Gastroesophageal sphincter (tissue), 4 donors: ENCODE measurements around the gene PIGX. TPM values are rescaled to one million over a fixed set of nuclear protein-coding genes. Genes with fewer than 3 reads are reported as not detected.

ENCODE experiments used
- ATAC-seq: fragments of 150-250 bp; one replicate; pipeline ENCODE4 v1.9.1; 2016; ENCODE audit warnings: mild to moderate bottlenecking, moderate library complexity
- H3K27ac ChIP-seq, 4 donors: fragments of 200-600 bp; sonication (generic) in 3 of 4; 1 replicate in 3 of 4; 2 replicates in 1 of 4; pipeline ENCODE4 v1.5.1; 2016 to 2019
- H3K27me3 ChIP-seq: fragments of 200-600 bp; sonication (generic); one replicate; pipeline ENCODE4 v1.5.1; 2019
- H3K36me3 ChIP-seq, 2 donors: fragments of 200-600 bp; sonication (generic); one replicate each; pipeline ENCODE4 v1.5.1; 2019; ENCODE audit warnings: control low read depth in 1 of 2
- H3K4me1 ChIP-seq, 3 donors: fragments of 200-600 bp; sonication (generic); 1 replicate in 2 of 3; 2 replicates in 1 of 3; pipeline ENCODE4 v1.5.1; 2016 to 2019; ENCODE audit warnings: control low read depth in 2 of 3
- H3K4me3 ChIP-seq, 2 donors: fragments of 200-600 bp; sonication (generic); one replicate each; pipeline ENCODE4 v1.5.1; 2019; ENCODE audit warnings: mild to moderate bottlenecking in 1 of 2, moderate library complexity in 1 of 2
- H3K9me3 ChIP-seq, 3 donors: fragments of 200-600 bp; sonication (generic); one replicate each; pipeline ENCODE4 v1.5.1; 2017 to 2019; ENCODE audit warnings: control low read depth in 2 of 3
- EP300 ChIP-seq: sonication (generic); formaldehyde crosslinking; IDR thresholded peaks from one replicate; pipeline ENCODE4 v1.6.1; 2017; ENCODE audit warnings: antibody characterized with exemption, mild to moderate bottlenecking
- POLR2A ChIP-seq, 2 donors: fragments of 450-650 bp; IDR thresholded peaks; one replicate each; pipeline ENCODE4 v1.6.1; 2017; ENCODE audit warnings: antibody characterized with exemption in 2 of 2, mild to moderate bottlenecking in 2 of 2, moderate library complexity in 1 of 2
- POLR2AphosphoS5 ChIP-seq: sonication (generic); formaldehyde crosslinking; IDR thresholded peaks from one replicate; pipeline ENCODE4 v1.6.1; 2017; ENCODE audit warnings: antibody characterized with exemption
- WGBS, 2 donors: methylation state at CpG; one replicate each; pipeline ENCODE4 v1.1.5; 2018; ENCODE audit warnings: low coverage in 1 of 2; 5-methylcytosine and 5-hydroxymethylcytosine counted together
- total RNA-seq, 4 donors: library from RNA; depleted of rRNA; stranded (reverse); fragments of >200 nt; gene quantifications; one replicate each; pipeline ENCODE4 v1.1.0, GENCODE V29; 2016
- TF ChIP-seq, protein P1 (sequence below), 4 experiments: fragments of 200-600 bp in 2 of 4; fragments of 450-650 bp in 2 of 4; sonication (generic) in 1 of 4; IDR thresholded peaks; one replicate each; pipeline ENCODE4 v1.5.1; 2017 to 2019; ENCODE audit warnings: antibody characterized with exemption in 4 of 4, mild to moderate bottlenecking in 2 of 4, moderate library complexity in 2 of 4

The PIGX gene
- total RNA-seq, 4 donors from 2014 or later, result 23.8 to 35.6 (median 30.4) TPM

DNA sequence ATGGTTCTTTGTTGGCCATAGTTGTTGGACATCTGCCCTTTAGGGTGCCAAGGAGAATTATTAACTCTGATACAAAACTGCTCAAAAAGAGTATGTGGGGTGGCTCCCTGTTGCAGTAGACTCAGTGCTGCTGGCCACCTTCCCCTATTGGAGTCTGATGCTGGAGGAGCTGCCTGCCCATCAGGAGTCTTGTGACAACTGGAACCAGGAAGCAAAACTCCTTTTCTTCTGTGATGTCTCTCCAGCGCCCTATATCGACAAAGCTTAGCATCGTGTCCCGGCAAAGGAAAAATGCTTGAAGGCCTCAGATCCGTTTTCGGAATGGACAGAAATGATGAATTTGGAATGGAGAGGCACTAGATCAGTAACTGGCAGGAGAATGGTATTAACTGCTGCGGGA lies 51.0 kb downstream of the PIGX start:
- Histone ChIP-seq H3K9me3 (no peaks in the 10 kb centered on the region), H3K4me1 (peaks cover 0 to 11% (median 0%) of the 10 kb centered on the region in 3 donors), H3K27ac (no peak overlapping the region), H3K4me3 (no peak overlapping the region), H3K27me3 (no peaks in the 10 kb centered on the region), H3K36me3 (no peaks in the 10 kb centered on the region)
- TF ChIP-seq POLR2A (IDR thresholded peaks at IDR 0.05), result no peak
- no peak for TF ChIP-seq EP300
- TF ChIP-seq, protein P1, sequence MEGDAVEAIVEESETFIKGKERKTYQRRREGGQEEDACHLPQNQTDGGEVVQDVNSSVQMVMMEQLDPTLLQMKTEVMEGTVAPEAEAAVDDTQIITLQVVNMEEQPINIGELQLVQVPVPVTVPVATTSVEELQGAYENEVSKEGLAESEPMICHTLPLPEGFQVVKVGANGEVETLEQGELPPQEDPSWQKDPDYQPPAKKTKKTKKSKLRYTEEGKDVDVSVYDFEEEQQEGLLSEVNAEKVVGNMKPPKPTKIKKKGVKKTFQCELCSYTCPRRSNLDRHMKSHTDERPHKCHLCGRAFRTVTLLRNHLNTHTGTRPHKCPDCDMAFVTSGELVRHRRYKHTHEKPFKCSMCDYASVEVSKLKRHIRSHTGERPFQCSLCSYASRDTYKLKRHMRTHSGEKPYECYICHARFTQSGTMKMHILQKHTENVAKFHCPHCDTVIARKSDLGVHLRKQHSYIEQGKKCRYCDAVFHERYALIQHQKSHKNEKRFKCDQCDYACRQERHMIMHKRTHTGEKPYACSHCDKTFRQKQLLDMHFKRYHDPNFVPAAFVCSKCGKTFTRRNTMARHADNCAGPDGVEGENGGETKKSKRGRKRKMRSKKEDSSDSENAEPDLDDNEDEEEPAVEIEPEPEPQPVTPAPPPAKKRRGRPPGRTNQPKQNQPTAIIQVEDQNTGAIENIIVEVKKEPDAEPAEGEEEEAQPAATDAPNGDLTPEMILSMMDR (IDR thresholded peaks at IDR 0.05), result no peak
- no peak for TF ChIP-seq POLR2AphosphoS5
- 82 to 100% methylated on average over 1 to 3 of the region's 7 CpGs for WGBS, 2 donors
- no peak for ATAC-seq

- Histone ChIP-seq H3K4me1 (no peaks in the 10 kb centered on the region), H3K27ac (no peak overlapping the region), H3K36me3 (no peaks in the 10 kb centered on the region), H3K4me3 (no peak overlapping the region), H3K27me3 (no peaks in the 10 kb centered on the region), H3K9me3 (no peaks in the 10 kb centered on the region)
- TF ChIP-seq POLR2A (IDR thresholded peaks at IDR 0.05), result no peak
- TF ChIP-seq EP300, result no peak
- TF ChIP-seq POLR2AphosphoS5, result no peak
- TF ChIP-seq, protein P1 (IDR thresholded peaks at IDR 0.05), result no peak
- ATAC-seq, result no peak
Measured at GRCh38 chr3:196765454-196765853, 53.3 kb downstream of the PIGX start.

DNA sequence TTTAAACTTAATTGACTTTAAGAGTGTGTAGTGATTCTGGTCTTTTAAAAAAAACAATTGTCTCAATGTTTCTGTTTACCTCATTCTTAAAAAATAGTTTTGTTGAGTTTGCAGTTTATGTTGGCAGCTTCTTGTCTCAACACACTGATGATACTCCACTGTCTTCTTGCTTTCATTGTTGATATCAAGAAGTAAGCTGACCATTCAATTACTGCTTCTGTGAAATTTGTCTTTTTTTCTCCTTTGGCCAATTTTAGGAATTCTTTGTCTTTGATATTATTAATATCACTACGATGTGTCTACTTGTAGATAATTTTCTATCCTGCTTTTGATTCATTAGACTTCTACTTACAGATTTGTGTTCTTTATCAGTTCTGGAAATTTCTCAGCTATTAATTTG lies 58.9 kb downstream of the PIGX start:
- Histone ChIP-seq H3K27me3 (no peaks in the 10 kb centered on the region), H3K27ac (no peak overlapping the region), H3K36me3 (no peaks in the 10 kb centered on the region), H3K4me3 (no peak overlapping the region), H3K4me1 (peaks cover 0 to 48% (median 7%) of the 10 kb centered on the region in 3 donors), H3K9me3 (no peaks in the 10 kb centered on the region)
- WGBS, 2 donors, result 100% methylated on average over 1 of the region's 1 CpG; no CpG with 5 or more reads in 1 of the 2 donors
- TF ChIP-seq POLR2AphosphoS5, result no peak
- no peak for ATAC-seq

GRCh38 chr3:196772102-196772501 lies 59.9 kb downstream of the PIGX start:
- H3K4me1 ChIP-seq, result peaks cover 0 to 58% (median 7%) of the 10 kb centered on the region in 3 donors
- WGBS, 2 donors, result 75 to 88% methylated on average over 3 to 4 of the region's 4 CpGs
- TF ChIP-seq EP300 (no peak), POLR2A (IDR thresholded peaks at IDR 0.05) (no peak), POLR2AphosphoS5 (no peak)
- TF ChIP-seq, protein P1 (IDR thresholded peaks at IDR 0.05), result no peak

GRCh38 chr3:196772897-196773296 lies 60.7 kb downstream of the PIGX start:
- WGBS, 2 donors, result 65 to 80% methylated on average over 5 to 6 of the region's 6 CpGs
- Histone ChIP-seq H3K36me3 (no peaks in the 10 kb centered on the region), H3K27me3 (no peaks in the 10 kb centered on the region), H3K4me3 (no peak overlapping the region), H3K27ac (peak overlapping the region in 2 of 4 donors; percentile 3 to 27), H3K9me3 (no peaks in the 10 kb centered on the region), H3K4me1 (peaks cover 0 to 66% (median 7%) of the 10 kb centered on the region in 3 donors)
- no peak for ATAC-seq
- TF ChIP-seq EP300 (no peak), POLR2A (IDR thresholded peaks at IDR 0.05) (no peak), POLR2AphosphoS5 (no peak)
- TF ChIP-seq, protein P1 (IDR thresholded peaks at IDR 0.05), result no peak

More at GRCh38 chr3:196772102-196772501, 59.9 kb downstream of the PIGX start:
- no peaks in the 10 kb centered on the region for H3K9me3 ChIP-seq
- no peak overlapping the region for H3K4me3 ChIP-seq
- no peak for ATAC-seq
- H3K36me3 ChIP-seq, result no peaks in the 10 kb centered on the region
- H3K27ac ChIP-seq, result peak overlapping the region in 1 of 4 donors; percentile 3
- no peaks in the 10 kb centered on the region for H3K27me3 ChIP-seq
